HG02973 (cell line): ENCODE results near the gene PRR11.
"Not testable (repeated sequence)": the region's sequence is repeated elsewhere in the genome, so short reads cannot be mapped to it uniquely, and the experiment has no call there.

ENCODE experiments used
- ATAC-seq: cut with Tn5 transposase; IDR thresholded peaks from one replicate; pipeline ENCODE4 v1.9.1; 2021; ENCODE audit warnings: moderate library complexity; ENCODE audit not compliant: unreplicated experiment

The PRR11 gene

DNA sequence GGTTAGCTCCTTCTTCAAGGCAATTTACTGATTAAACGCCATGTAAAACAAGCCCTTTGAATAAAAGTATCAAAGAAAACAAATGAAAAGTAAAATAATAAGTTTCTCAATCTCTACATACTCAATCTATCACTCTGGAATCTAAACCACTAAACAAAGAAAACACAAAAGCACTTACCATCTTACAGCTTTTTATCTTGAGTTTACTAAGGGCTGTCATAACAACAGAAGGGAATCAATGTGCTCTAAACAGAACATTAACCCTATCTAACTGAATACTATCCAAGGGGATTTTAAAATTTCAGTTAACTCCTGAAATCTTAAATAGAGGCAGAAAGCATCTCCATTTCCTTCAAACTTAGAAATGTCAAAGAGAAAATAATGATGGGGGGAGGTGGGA is 4.0 kb upstream of the PRR11 start:
- ATAC-seq, result no peak

DNA sequence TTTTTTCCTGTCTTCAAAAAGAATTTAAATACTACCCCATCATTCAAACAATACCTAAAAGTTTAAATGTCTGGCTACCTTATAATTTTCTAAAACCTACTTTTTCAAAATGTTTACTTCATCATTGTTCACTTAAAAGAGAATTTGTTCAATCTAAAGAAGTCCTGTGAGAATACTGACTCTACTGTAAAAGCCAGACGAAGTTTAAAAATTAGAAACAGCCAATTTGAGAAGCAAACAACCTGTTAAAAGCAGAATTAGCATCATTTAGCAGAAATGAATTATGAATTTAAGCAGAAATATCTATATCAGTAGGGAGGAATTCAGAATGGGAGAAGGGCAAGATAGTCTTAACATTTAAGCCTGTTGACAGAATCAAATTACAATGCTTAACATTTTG is 2.6 kb upstream of the PRR11 start:
- no peak for ATAC-seq

DNA sequence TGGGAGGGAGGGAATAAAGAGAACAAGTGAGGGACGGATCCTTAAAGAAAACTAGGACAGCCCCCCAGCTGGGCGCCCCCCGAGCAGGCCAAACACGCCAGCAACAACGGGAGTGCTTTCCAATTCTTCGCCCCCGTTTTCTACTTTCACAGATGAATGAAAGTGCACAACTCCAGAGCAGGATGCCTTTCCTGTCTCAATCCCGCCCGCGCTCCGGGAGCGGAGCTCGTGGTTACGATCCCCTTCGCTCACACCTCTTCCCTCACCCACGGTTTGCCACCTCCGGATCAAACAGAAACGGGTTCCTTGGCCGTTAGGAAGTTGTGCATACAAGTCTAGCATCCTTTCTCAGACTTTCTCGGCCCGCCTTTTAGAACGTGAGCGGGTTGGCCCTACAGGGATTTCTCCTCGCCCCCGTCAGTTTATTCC is 1.2 kb upstream of the PRR11 start:
- no peak for ATAC-seq

DNA sequence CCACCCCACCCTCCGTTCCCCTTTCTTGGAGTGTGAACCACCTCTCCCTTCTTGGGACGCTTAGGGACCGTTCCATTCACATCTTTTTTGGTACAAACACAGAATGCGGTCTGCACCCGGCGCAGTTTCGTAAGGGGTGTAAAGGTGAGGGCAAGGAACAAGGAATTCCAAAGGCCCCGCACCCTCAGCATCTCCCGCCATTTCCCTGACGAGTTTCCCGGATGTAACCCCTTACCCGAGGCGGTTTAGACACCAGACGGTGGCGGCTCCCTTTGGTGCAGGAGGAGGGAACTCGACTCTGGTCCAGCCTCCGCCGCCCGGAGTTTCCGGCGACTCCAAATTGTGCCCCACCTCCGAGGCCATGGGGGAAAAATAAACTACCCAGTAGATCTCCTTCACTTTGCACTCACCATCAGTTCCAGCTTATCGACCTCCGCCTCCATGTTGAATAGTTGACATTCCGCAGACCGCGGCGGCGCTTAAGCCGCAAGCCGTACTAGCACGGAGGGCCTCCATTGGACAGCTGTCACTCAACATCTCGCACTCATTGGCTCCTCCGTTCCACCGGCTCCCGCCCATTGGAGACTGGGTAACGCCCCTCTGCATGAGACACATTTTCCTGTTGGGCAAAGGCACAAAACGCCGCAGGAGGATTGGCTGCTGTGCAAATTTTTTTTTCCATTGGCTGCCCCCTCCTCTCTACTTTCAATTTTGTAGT is 666 bp upstream of the PRR11 start, which contains the start of gene SKA2:
Gene SKA2, minus strand, starts transcription at position 466 of the 718 bp plus-strand sequence. Its CDS starts 23 bp downstream, at position 443.
- peak; percentile 70 for ATAC-seq

DNA sequence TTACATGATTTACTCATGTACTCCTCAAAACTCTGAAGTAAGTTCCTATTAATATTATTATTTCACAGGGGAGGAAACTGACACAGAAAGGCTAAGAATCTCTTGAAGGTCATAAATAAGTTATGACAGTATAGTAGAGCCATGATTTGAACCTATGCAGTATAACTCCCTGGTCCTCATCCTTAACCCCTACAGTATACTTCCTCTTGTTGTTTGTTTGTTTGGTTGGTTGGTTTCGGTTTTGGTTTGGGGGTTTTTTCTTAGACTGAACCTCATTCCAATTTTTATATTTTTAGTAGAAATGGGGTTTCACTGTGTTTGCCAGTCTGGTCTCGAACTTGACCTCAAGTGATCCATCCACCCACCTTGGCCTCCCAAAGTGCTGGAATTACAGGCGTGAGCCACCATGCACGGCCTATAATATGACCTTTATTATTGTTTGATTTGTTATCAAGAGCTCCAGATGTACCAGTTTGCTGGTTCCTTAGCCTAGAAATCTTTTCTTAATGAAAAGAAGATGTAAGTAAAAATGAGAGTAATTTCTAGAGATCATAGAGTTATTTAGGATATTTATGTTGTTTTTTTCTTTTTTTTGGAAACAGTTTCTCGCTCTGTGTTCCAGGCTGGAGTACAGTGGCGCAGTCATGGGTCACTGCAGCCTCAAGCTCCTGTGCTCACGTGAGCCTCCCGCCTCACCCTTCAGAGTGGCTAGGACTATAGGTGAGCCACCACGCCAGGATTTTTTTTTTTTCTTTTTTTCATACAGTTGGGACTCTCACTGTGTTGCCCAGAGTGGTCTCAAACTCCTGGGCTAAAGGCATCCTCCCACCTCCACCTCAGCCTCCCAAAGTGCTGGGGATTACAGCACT is 4.8 kb downstream of the PRR11 start:
- no peak for ATAC-seq

DNA sequence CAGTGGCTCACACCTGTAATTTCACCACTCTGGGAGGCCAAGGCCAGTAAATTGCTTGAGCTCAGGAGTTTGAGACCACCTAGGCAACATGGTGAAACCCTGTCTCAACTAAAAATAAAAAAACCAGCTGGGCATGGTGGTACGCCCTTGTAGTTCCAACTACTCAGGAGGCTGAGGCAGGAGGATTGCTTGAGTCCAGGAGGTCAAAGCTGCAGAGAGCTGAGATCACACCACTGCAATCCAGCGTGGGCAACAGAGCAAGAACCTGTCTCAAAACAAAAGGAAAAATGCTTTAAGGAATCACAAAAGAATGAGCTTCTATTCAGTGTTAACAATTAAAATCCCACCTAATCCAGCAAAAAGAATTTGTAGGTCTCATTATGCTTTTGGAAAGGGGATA is 5.9 kb downstream of the PRR11 start:
- no peak for ATAC-seq

DNA sequence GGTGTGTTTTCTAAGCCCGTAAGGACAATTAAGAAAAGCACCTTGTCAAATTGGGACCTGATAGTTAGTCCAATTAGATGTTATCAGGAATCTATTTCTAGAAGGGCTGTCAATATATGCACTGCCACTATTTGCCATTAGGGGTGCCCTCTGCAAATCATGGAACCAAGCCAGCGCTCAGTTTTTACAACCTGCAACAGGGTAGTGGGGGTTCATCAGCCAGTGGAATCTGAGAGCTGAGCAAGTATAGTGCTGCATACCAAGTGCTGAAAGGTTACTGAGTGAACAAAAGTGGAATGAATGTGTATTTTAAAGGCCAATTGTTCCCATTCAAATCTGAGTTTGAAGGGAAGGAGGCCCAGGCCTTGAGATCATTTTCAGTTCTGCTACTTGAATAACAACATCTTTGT is 10.4 kb downstream of the PRR11 start:
- peak; percentile 50 for ATAC-seq

DNA sequence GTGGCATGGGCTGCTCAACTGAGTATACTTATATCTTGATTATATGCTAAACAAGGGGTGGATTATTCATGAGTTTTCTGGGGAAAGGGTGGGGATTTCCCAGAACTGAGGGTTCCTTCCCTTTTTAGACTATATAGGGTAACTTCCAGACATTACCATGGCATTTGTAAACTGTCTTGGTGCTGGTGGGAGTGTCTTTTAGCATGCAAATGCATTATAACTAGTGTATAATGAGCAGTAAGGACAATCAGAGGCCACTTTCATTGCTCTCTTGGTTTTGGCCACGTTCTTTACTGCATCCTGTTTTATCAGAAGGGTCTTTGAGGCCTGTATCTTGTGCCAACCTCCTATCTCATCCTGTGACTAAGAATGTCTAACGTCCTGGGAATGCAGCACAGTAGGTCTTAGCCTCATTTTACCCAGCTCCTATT is 12.0 kb downstream of the PRR11 start:
- no peak for ATAC-seq

DNA sequence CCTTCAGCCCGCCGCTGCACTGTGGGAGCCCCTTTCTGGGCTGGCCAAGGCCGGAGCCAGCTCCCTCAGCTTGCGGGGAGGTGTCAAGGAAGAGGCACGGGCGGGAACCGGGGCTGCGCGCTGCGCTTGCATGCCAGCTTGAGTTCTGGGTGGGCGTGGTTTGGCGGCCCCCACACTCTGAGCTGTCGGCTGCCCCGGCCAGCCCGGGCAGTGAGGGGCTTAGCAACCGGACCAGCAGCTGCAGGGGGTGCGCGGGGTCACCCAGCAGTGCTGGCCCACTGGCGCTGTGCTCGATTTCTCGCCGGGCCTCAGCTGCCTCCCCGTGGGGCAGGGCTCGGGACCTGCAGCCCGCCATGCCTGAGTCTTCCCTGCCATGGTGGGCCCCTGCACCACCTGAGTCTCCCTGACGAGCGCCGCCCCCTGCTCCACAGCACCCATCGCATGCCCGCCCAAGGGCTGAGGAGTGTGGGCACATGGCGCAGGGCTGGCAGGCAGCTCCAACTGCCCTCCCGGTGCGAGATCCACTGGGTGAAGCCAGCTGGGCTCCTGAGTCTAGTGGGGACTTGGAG is 17.0 kb downstream of the PRR11 start:
- ATAC-seq, result no peak

DNA sequence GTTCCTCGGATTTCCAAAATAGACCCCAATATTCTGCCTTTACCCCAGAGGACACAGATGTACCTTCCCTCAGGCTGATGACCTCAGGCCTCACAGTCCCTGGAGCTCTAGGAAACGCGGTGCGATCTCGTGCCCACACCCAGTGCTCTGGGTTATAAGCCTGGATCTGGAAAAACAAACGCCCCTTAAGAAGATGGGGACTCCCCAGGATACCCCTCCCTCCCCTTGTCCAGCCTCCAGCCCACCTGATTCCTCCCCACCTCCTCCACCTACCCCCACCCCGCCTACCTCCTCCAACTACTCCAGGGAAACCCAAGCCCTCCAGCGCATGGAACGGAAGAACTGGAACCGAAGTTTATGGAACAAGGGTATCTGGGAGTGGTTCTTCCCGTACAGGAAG is 19.1 kb downstream of the PRR11 start:
- no peak for ATAC-seq

DNA sequence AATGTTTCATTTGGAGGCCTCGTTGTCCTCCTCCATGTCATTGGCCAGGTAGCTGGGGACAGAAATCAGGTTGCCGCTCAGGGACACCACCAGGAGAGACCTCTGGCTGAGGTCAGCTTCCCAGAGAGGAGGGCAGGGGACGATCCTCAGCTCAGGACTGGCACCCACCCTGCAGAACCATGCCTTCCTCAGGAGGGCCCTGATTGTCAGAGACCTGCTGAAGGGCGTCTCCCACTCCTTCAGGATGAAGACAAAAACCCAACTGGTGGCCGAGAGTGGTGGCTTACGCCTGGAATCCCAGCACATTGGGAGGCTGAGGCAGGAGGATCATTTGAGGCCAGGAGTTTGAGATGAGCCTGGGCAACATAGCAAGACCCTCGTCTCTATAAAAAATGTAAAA is 19.5 kb downstream of the PRR11 start:
- ATAC-seq, result no peak

DNA sequence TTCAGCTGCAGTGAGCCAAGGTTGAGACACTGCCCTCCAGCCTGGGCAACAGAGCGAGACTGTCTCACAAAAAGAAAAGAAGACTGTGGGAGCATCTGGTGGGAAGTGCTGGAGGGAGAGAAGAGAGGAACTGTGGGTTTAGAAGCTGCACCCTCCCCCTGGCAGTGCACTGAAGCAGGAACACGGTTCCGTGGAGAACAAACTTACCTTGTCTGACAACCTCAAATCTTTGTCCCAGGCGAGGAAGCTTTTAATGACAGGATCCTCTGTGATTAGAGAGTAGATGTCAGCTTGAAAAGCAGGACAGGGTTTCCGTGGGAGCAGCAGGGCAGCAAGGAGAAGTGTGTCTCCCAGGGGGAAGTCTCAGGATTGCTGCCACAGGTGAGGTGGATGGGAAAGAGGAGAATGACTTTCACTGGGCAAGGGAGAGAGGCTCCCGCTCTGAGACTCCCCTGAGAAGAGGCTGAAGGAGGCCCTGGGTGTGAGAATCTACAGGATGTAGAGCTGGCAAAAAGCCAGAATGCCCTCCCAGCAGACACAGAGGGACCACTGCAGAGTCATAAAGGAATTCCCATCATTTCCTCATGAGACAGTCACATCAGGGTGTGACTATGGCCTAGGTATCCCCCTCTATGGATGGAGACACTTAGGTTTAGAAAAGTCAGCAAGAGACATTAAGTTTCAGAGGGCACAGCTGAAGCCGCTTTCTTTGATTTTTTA is 22.9 kb downstream of the PRR11 start:
- no peak for ATAC-seq

DNA sequence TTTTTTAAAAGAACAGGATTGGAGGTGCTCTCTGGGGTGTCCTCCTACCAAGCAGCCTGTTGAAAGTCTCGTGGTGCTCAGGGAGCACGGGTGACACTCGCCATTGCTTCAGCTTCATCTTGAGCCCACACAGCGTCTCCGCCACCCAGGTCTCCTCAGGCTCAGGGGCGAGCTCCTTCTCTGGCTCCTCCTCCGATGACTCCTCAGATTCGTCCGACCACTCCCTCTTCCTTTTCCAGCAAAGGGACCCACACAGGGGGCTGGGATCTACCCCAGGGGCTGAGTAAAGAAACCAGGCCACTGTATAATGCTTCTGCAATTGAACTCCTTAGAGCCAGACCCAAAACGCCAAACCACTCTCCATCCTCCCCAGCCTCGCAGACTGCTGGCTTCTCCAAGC is 24.1 kb downstream of the PRR11 start:
- ATAC-seq, result not testable (repeated sequence)

DNA sequence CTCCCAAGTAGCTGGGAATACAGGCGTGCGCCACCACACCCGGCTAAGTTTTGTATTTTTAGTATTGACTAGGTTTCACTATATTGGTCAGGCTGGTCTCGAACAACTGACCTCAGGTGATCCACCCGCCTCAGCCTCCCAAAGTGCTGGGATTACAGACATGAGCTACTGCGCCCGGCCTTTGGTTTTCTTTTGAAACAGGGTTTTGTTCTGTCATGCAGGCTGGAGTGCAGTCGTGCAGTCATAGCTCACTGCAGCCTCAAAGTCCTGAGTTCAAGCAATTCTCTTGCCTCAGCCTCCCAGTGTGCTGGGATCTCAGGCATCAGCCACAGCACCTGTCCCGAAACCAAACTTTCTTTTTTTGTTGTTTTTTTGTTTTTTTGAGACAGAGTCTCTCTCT is 25.1 kb downstream of the PRR11 start:
- no peak for ATAC-seq

DNA sequence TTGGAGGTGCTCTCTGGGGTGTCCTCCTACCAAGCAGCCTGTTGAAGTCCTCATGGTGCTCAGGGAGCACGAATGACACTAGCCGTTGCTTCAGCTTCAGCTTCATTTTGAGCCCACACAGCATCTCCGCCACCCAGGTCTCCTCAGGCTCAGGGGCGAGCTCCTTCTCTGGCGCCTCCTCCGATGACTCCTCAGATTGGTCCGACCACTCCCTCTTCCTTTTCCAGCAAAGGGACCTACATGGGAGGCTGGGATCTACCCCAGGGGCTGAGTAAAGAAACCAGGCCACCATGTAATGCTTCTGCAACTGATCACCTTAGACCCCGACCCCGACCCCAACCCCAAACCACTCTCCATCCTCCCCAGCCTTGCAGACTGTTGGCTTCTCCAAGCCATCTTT is 25.9 kb downstream of the PRR11 start:
- ATAC-seq, result no peak

DNA sequence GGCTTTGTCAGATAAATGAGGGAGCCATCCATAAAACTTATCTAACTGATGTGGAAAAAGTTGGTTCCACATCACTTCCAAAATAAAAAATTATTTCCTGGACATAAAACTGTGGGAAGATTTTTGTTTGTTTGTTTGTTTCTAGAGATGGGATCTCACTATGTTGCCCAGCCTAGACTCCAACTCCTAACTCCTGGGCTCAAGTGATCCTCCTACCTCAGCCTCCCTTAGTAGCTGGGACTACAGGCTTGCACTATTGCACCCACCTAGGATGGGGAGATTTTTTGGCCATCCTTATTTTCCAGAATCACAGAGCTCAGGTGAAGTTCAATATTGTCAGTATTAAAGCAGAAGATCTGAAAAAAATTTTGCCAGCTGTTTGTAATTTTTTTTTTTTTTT is 30.5 kb downstream of the PRR11 start:
- ATAC-seq, result no peak

DNA sequence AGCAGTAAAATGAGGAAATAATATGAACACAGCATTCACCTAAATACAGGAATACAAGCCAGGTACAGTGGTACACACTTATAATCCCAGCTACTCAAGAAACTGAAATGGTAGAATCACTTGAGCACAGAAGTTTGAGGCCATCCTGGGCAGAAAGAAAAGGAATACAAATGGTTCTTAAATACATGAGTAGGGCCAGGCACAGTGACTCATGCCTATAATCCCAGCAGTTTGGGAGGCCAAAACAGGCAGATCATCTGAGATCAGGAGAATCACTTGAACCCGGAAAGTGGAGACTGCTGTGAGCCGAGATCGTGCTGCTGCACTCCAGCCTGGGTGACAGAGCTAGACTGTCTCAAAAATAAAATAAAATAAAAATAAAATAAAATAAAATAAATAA is 31.3 kb downstream of the PRR11 start:
- ATAC-seq, result no peak

DNA sequence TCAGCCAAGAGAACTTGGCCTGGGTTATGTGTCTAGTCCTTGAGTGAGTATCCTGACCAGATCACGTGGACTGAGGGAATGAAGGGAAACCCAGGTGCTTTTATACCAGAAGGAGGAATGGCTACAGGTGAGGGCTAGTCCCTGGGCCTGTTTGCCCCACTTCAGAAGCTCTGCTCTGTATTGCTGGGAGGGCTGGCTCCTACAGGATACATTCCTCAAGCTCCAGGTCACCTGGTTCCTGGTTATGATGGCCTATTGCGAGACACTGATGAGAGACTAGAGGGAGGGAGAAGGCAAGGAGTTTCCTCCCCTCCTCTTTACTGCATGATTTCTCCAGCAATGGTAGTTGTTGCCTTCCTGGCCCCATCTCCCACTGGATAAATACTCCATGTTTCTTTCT is 35.3 kb downstream of the PRR11 start:
- ATAC-seq, result no peak

DNA sequence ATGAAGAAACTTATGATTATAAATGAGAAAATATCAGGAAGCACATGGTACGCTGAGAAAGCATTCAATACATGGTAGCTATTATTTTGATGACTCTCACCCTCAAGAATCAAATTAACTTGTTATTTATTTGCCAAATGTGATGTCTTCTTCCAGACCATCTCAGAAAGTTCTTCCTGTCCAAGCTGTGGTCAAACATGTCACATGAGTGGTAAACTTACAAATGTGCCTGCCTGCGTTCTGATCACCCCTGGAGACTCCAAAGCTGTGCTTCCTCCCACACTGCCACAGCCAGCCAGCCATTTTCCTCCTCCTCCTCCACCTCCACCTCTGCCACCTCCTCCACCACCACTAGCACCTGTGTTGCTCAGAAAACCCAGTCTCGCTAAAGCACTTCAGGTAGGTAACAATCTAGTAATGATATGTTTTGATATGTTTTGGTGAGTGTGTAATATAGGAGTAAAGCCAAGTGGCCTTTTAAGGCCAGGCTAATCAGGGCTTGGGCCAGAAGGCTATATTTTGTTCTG is 37.9 kb downstream of the PRR11 start:
- ATAC-seq, result no peak

DNA sequence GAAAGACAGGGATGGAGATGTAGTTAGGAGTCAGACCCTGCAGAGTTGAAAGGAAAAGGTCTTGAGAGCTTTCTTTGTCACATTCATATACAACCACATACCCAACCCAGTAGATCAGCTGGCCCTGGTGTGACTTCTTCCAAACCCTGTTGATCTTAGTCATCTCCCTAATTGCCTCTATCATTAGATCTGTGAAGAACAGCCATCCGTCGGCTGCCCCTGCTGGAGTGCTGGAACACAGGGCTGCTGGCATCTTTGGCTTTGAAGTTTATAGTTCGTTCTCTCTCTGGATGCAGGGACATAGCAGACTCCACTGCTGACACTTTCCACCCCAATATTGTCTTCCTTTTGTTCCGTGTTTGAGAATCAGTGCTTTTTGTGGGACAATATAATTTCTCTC is 43.9 kb downstream of the PRR11 start:
- no peak for ATAC-seq

DNA sequence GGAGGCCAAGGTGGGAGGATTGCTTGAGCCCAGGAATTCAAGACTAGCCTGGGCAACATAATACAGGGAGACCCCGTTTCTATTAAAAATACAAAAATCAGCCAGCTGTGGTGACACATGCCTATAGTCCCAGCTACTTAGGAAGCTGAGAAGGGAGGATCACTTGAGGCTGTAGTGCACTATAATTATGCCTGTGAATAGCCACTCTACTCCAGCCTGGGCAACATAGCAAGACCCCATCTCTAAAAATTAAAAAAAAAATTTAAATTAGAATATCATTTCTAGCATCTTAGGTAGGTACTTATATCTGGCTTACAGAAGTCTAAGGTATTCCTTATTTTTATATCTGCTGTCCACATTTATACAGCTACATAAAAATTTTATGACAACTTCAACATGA is 46.8 kb downstream of the PRR11 start:
- no peak for ATAC-seq
